OCI-LY1 (cell line): ENCODE results near the gene B3GALT5.

Source experiments
- H2AFZ ChIP-seq: fragments of 200-600 bp; sonication (generic), shearing (Covaris generic); 2 replicates; pipeline ENCODE4 v1.6.0; 2014; ENCODE audit warnings: antibody characterized with exemption, mild to moderate bottlenecking, low read length
- H3F3A ChIP-seq: fragments of 200-600 bp; sonication (generic), shearing (Covaris generic); 2 replicates; pipeline ENCODE4 v1.6.0; 2014; ENCODE audit warnings: mild to moderate bottlenecking, antibody characterized with exemption, low read length, moderate library complexity; ENCODE audit not compliant: insufficient read depth
- H3K27ac ChIP-seq: fragments of 200-600 bp; sonication (generic); 2 replicates; pipeline ENCODE4 v1.5.1; 2014; ENCODE audit warnings: low read length, mixed run types, mild to moderate bottlenecking, low read depth; ENCODE audit not compliant: poor library complexity, severe bottlenecking
- H3K27me3 ChIP-seq: fragments of 200-600 bp; sonication (generic); 2 replicates; pipeline ENCODE4 v1.6.0; 2014; ENCODE audit warnings: antibody characterized with exemption, mild to moderate bottlenecking, low read length, moderate library complexity; ENCODE audit not compliant: insufficient read depth
- H3K36me3 ChIP-seq: fragments of 200-600 bp; sonication (generic); 2 replicates; pipeline ENCODE4 v1.6.1; 2014; ENCODE audit warnings: mild to moderate bottlenecking, antibody characterized with exemption, low read length, moderate library complexity, mixed read lengths; ENCODE audit not compliant: insufficient read depth
- H3K4me1 ChIP-seq: fragments of 200-600 bp; sonication (generic); 2 replicates; pipeline ENCODE4 v1.5.1; 2014; ENCODE audit warnings: mild to moderate bottlenecking, low read length, moderate library complexity; ENCODE audit not compliant: insufficient read depth, severe bottlenecking
- H3K4me2 ChIP-seq: fragments of 200-600 bp; sonication (generic), shearing (Covaris generic); 2 replicates; pipeline ENCODE4 v1.6.1; 2014; ENCODE audit warnings: low read length
- H3K4me3 ChIP-seq: fragments of 200-600 bp; sonication (generic); 2 replicates; pipeline ENCODE4 v1.5.1; 2014; ENCODE audit warnings: low read length, low read depth, mild to moderate bottlenecking, mixed read lengths; ENCODE audit not compliant: poor library complexity, severe bottlenecking
- H3K79me2 ChIP-seq: fragments of 200-600 bp; shearing (Covaris generic); 2 replicates; pipeline ENCODE4 v1.6.1; 2016; ENCODE audit warnings: mixed run types, low read length, mixed read lengths; ENCODE audit not compliant: insufficient read depth
- H3K9ac ChIP-seq: fragments of 200-600 bp; sonication (generic), shearing (Covaris generic); 2 replicates; pipeline ENCODE4 v1.6.1; 2014; ENCODE audit warnings: mild to moderate bottlenecking, low read length, mixed read lengths
- H3K9me2 ChIP-seq: fragments of 200-600 bp; sonication (generic), shearing (Covaris generic); 2 replicates; pipeline ENCODE4 v1.6.1; 2014; ENCODE audit warnings: low read depth, mild to moderate bottlenecking, low read length, mixed read lengths
- H3K9me3 ChIP-seq: fragments of 200-600 bp; shearing (Covaris generic); 2 replicates; pipeline ENCODE4 v1.6.1; 2014; ENCODE audit warnings: low read length, mixed read lengths
- H4K20me1 ChIP-seq: fragments of 200-600 bp; sonication (generic), shearing (Covaris generic); 2 replicates; pipeline ENCODE4 v1.6.0; 2016; ENCODE audit warnings: mild to moderate bottlenecking, low read length; ENCODE audit not compliant: insufficient read depth
- CTCF ChIP-seq: fragments of 200-600 bp; sonication (generic), shearing (Covaris generic); IDR thresholded peaks from 2 replicates; pipeline ENCODE4 v1.5.1; 2017; ENCODE audit warnings: mild to moderate bottlenecking, antibody characterized with exemption, low read length, moderate library complexity, mixed read lengths
- EZH2 ChIP-seq: fragments of 200-600 bp; sonication (generic), shearing (Covaris generic); IDR thresholded peaks from 2 replicates; pipeline ENCODE4 v1.8.0; 2017; ENCODE audit warnings: borderline replicate concordance, mixed run types, mild to moderate bottlenecking, antibody characterized with exemption, low read length, moderate library complexity, mixed read lengths

The B3GALT5 gene

DNA sequence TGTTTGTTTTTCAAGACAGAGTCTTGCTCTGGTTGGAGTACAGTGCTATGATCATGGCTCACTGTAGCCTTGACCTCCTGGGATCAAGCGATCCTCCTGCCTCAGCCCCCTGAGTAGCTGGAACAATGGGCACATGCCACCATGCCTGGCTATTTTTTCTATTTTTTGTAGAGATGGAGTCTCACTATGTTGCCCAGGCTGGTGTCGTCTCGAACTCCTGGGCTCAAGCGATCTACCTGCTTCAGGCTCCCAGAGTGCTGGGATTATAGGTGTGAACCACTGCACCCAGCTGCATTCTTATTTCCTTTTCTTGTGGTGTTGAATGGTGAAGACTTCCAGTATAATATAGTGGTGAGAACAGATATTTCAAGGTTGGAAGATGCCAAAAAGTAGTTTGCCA lies 28.0 kb downstream of the B3GALT5 start:
- H3K9me3 ChIP-seq, result no peaks in the 10 kb centered on the region
- no peak overlapping the region for H3K4me3 ChIP-seq
- TF ChIP-seq EZH2 (no peak), CTCF (no peak)
- no peaks in the 10 kb centered on the region for H3K36me3 ChIP-seq
- H3K27me3 ChIP-seq, result no peaks in the 10 kb centered on the region; the same call in 1 of the 2 replicates
- H3K79me2 ChIP-seq, result no peaks in the 10 kb centered on the region
- H3F3A ChIP-seq, result no peaks in the 10 kb centered on the region
- no peaks in the 10 kb centered on the region for H3K4me1 ChIP-seq
- H4K20me1 ChIP-seq, result no peaks in the 10 kb centered on the region
- H3K9me2 ChIP-seq, result no peaks in the 10 kb centered on the region
- H3K27ac ChIP-seq, result no peak overlapping the region
- no peak overlapping the region for H3K4me2 ChIP-seq
- no peak overlapping the region for H2AFZ ChIP-seq
- H3K9ac ChIP-seq, result no peak overlapping the region

DNA sequence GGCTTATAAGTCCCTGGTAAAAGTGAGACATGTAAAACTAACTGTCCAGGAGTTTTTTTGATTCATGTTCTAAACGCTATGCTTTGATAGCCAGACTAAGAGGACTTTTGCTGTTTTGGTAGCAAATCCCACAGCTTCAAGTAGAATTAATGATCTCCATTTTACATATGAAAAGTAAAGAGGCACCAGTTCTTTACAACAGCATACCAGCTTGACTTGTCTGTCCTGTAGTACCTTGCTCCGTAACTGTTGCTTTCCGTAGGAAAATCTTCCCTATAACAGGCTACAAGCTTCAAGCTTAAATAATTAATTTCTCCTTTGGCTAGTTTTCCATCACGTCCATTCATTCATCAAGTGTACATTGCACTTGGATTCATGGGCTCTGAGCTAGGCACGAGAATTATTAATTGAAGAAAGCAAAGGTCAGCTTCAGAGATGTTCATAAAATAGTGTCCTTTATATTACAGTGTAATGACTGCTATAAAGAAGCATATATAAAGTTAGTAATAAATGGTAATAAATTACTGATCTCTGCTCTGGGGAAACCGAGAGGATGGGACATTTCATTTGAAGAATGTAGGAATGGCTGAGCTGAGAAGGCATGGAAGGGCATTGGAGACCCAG lies 29.2 kb downstream of the B3GALT5 start:
- Histone ChIP-seq H3F3A (no peaks in the 10 kb centered on the region), H3K4me2 (no peak overlapping the region), H3K79me2 (no peaks in the 10 kb centered on the region), H3K4me1 (no peaks in the 10 kb centered on the region), H3K9ac (no peak overlapping the region), H3K9me3 (no peaks in the 10 kb centered on the region), H3K9me2 (no peaks in the 10 kb centered on the region), H3K4me3 (no peak overlapping the region), H3K27me3 (no peaks in the 10 kb centered on the region; the same call in 1 of the 2 replicates), H2AFZ (no peak overlapping the region), H3K36me3 (no peaks in the 10 kb centered on the region), H3K27ac (no peak overlapping the region), H4K20me1 (no peaks in the 10 kb centered on the region)
- TF ChIP-seq CTCF (no peak), EZH2 (no peak)

DNA sequence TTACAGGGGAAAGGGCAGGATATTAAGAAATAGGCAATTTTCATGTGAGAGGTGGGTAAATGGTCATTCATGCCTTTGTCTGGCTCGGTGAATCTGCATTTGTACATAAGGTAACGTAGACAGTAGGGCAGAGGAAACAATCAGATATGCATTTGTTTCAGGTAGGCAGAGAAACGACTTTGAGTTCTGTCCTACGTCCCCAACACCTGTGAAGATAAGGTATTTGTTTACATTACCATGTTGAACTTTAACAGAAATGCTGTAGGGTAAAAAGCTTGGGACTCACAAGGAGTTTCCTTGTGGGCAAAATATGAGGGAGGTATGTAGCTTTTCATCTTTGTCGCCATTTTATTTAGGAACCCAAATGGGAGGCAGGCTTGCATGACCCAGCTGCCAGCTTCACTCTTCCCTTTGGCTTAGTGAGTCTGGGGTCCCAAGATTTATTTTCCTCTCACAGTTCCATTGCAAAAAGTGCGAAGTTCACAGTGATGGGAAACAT lies 31.4 kb downstream of the B3GALT5 start:
- no peaks in the 10 kb centered on the region for H4K20me1 ChIP-seq
- TF ChIP-seq EZH2 (no peak), CTCF (no peak)
- H3K9ac ChIP-seq, result no peak overlapping the region
- no peaks in the 10 kb centered on the region for H3F3A ChIP-seq
- H3K9me3 ChIP-seq, result no peaks in the 10 kb centered on the region
- no peaks in the 10 kb centered on the region for H3K4me1 ChIP-seq
- no peaks in the 10 kb centered on the region for H3K36me3 ChIP-seq
- no peaks in the 10 kb centered on the region; the same call in 1 of the 2 replicates for H3K27me3 ChIP-seq
- no peak overlapping the region for H2AFZ ChIP-seq
- H3K4me2 ChIP-seq, result no peak overlapping the region
- no peaks in the 10 kb centered on the region for H3K79me2 ChIP-seq
- no peaks in the 10 kb centered on the region for H3K9me2 ChIP-seq
- no peak overlapping the region for H3K4me3 ChIP-seq
- no peak overlapping the region for H3K27ac ChIP-seq
